ENCODE data around the gene MTO1. TPM values are rescaled to one million over a fixed set of nuclear protein-coding genes. Genes with fewer than 3 reads are reported as not detected.

MTO1 gene
- total RNA-seq, result 17.3 and 28.8 TPM in 2 replicates

GRCh38 chr6:73461537-73462350 lies at the start of gene MTO1:
TSS of gene MTO1 (plus strand) at chr6:73461737. CDS start at chr6:73461855, 118 bp downstream.

GRCh38 chr6:73452107-73452461 lies 9.5 kb upstream of the MTO1 start, which contains the start of gene CGAS:
TSS of gene CGAS (minus strand) at chr6:73452297. CDS start at chr6:73452181, 116 bp downstream.

GRCh38 chr6:73520688-73521350 lies 59.3 kb downstream of the MTO1 start, which contains the start of gene EEF1A1:
TSS of gene EEF1A1 (minus strand) at chr6:73521032. CDS start at chr6:73520026, 1,006 bp downstream.

Other genes starting within 250 kb of the MTO1 start
- not detected in 2 replicates for gene KHDC1L, start 236.2 kb upstream of the MTO1 start, total RNA-seq
- gene KHDC1, start 198.5 kb upstream of the MTO1 start, total RNA-seq, result 1.4 and 2.1 TPM in 2 replicates
- not detected in 2 replicates for gene DPPA5, start 107.5 kb upstream of the MTO1 start, total RNA-seq
- gene KHDC3L, start 99.1 kb upstream of the MTO1 start, total RNA-seq, result not detected in 2 replicates
- gene OOEP, start 91.8 kb upstream of the MTO1 start, total RNA-seq, result not detected in 2 replicates
- 0.81 and 1.1 TPM in 2 replicates for gene DDX43, start 66.9 kb upstream of the MTO1 start, total RNA-seq
- 6.0 and 6.3 TPM in 2 replicates for gene CGAS, start 9.4 kb upstream of the MTO1 start, total RNA-seq
- gene EEF1A1, start 59.3 kb downstream of the MTO1 start, total RNA-seq, result 15,190 and 16,784 TPM in 2 replicates
- gene SLC17A5, start 192.3 kb downstream of the MTO1 start, total RNA-seq, result 18.4 and 31.1 TPM in 2 replicates
- 13.4 and 15.9 TPM in 2 replicates for gene CD109, start 234.5 kb downstream of the MTO1 start, total RNA-seq

Measured in cardiac atrium fibroblast (primary cell).